GM11168 (cell line): ENCODE data around the gene SLC22A5.
"Not testable (repeated sequence)": the region's sequence is repeated elsewhere in the genome, so short reads cannot be mapped to it uniquely, and the experiment has no call there.

ENCODE experiments used
- in situ Hi-C: fragments of 300-500 bp; cut with MboI; formaldehyde crosslinking; loops from one replicate; pipeline ENCODE4 v1.12.0; 2022; ENCODE audit warnings: low sequenced_read_pairs; ENCODE audit not compliant: unreplicated experiment

Gene SLC22A5

GRCh38 chr5:132438267-132438645 lies 68.7 kb downstream of the SLC22A5 start:
- in situ Hi-C loops, result not testable (repeated sequence)

DNA sequence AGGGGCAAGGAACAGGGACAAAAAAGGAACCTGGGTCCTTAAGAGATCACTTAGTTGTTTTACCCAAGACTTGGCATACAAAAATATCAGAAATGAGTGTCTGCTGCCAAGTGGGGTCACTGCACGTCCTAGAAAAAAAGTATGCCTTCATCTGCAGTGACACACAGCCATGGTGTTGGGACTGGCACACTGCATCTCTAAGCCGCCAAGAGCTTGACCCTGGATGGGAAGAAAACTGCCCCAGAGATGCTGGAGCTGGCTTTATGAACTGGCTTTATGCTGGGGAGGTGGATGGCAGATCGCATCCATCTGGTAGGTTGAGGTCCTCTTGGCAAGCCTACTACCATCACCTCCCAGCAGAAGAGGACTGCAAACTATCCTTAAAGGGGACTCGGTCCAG lies 69.4 kb downstream of the SLC22A5 start:
- in situ Hi-C loops, result no loop called here

- in situ Hi-C loops, result no loop called here
These were observed 70.1 kb downstream of the SLC22A5 start for GRCh38 chr5:132439521-132440089.

- in situ Hi-C loops, result no loop called here
These were observed 74.6 kb downstream of the SLC22A5 start for GRCh38 chr5:132444061-132444460.
